ENCODE data around the gene NET1. TPM values are rescaled to one million over a fixed set of nuclear protein-coding genes. Genes with fewer than 3 reads are reported as not detected.

The NET1 gene
- polyA plus RNA-seq, 2 of the 4 experiments (the other 2 are of a cell fraction), result 42.9 to 132 TPM

DNA sequence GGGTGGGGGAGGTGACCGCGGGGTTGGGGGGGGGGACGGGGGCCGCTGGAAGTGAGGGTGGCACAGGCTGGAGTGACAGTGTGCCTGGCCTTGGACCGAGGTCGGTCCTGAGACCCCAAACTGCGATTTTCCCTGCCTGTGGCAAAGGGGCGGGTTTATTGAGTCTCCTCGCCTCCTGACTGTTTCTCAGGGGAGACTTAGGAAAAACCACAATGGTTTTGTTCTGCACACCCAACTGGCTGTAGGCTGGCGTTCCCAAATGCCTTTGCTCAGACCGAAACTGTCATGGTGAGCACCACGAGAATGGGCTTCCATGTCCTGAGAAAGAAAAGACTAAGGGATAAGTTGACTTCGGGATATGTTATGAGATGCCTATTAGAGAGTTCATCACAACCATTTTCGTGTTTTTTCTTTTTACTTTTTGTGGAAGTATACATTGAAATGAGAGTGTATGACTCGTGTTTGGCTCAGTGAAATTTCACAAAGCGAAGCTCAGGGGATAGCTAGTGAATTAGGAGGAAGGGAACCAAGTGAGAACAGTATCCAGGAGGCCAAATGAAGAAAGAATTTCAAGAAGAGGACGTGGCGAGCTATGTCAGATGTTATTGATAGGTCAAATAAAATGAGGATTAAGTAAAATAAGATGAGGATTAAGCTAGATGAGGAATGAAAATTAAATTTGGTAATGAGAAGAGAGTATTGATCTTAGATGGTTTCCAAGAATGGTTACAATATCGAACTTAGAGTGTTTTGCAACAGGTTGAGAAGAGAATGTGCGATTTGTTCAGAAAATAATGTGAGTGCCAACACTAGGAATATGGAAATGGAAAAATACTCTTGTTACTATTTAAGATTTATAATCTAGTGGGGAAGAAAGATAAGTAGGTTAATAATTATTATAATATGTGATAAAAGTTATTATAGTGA is 918 bp downstream of the NET1 start:
- DNase-seq (ENCODE audit: low read depth in 1 of 2, low spot score in 1 of 2) (peak; percentile 31 to 47), FAIRE-seq (no peak), ATAC-seq (peak; percentile 57 to 73)
- ChIA-PET POLR2A (no interaction called here), CTCF (interaction anchor here (1.0 to 1.4 kb wide), 2 partner anchors 210 to 597 kb away, joined by 3 to 4 read pairs; no protein-coding TSS in a partner anchor)
- Histone ChIP-seq H3K27ac (peak overlapping the region; percentile 84 to 87), H3K9me3 (peaks cover 4% of the 10 kb centered on the region; the same call in 1 of the 3 replicates), H3K4me1 (peaks cover 13% of the 10 kb centered on the region), H3K4me3 (peak overlapping the region; percentile 69), H3K4me2 (peak overlapping the region; percentile 56)
- 6% methylated on average over 15 of the region's 20 CpGs for WGBS (ENCODE audit: missing lambda C conversion rate)
- no peak for TF ChIP-seq NR3C1 (IDR thresholded peaks at IDR 0.05)
- 0 out of 5 replicates have a peak, but pooled peaks of 1 of the 2 experiments have one; percentile 3 for TF ChIP-seq JUN (IDR thresholded peaks at IDR 0.05)
- TF ChIP-seq RNF2 (IDR thresholded peaks at IDR 0.05; ENCODE audit: borderline replicate concordance, low read depth), result no peak

DNA sequence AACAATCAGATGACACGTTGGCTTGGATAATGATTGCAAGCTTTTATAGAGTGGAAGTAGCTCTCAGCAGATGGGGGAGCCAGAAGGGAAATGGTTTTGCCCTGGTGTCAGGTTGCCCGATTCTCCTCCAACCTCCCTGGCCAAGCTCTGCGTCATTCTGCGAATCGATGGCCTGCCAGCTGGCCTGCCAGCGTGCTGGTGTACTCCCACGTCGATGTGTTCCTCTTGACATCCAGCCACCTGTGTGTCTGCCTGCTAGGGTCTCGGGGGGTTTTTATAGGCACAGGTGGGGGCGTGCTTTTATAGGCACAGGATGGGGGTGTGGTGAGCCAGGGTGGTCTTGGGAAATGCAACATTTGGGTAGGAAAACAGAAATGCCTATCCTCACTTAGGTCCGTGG is 4.6 kb downstream of the NET1 start:
- H3K4me3 ChIP-seq, result no peak overlapping the region
- DNase-seq (ENCODE audit: low read depth in 1 of 2, low spot score in 1 of 2), result no peak
- WGBS (ENCODE audit: missing lambda C conversion rate), result 96% methylated on average over 11 of the region's 11 CpGs
- H3K9me3 ChIP-seq, result peaks cover 21% of the 10 kb centered on the region
- peaks cover 13% of the 10 kb centered on the region for H3K4me1 ChIP-seq
- ATAC-seq, result no peak
- H3K4me2 ChIP-seq, result no peak overlapping the region
- ChIA-PET POLR2A (no interaction called here), CTCF (interaction anchor here (0.6 to 1.1 kb wide), 4 partner anchors 18 to 559 kb away, joined by 3 to 6 read pairs (median 4); no protein-coding TSS in a partner anchor)
- TF ChIP-seq, protein P1, sequence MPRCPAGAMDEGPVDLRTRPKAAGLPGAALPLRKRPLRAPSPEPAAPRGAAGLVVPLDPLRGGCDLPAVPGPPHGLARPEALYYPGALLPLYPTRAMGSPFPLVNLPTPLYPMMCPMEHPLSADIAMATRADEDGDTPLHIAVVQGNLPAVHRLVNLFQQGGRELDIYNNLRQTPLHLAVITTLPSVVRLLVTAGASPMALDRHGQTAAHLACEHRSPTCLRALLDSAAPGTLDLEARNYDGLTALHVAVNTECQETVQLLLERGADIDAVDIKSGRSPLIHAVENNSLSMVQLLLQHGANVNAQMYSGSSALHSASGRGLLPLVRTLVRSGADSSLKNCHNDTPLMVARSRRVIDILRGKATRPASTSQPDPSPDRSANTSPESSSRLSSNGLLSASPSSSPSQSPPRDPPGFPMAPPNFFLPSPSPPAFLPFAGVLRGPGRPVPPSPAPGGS (IDR thresholded peaks at IDR 0.05), result no peak
- no peak for TF ChIP-seq PHF8 (IDR thresholded peaks at IDR 0.05; ENCODE audit: borderline replicate concordance, low read depth)
- TF ChIP-seq HOXB5 (CRISPR knock-in tag; IDR thresholded peaks at IDR 0.05), result no peak
- TF ChIP-seq HOXB13 (CRISPR knock-in tag; IDR thresholded peaks at IDR 0.05; ENCODE audit: low read depth), result no peak
- no peak for TF ChIP-seq CTCF (IDR thresholded peaks at IDR 0.05)
- TF ChIP-seq TP53 (CRISPR knock-in tag; IDR thresholded peaks at IDR 0.05), result no peak
- TF ChIP-seq CBX2 (IDR thresholded peaks at IDR 0.05; ENCODE audit: borderline replicate concordance, low read depth), result no peak
- TF ChIP-seq MAFK (IDR thresholded peaks at IDR 0.05; ENCODE audit: partially characterized antibody), result no peak
- no peak for TF ChIP-seq POLR2AphosphoS2 (conservative IDR thresholded peaks at IDR 0.05; ENCODE audit: low read length)
- no peak for TF ChIP-seq ATOH8 (CRISPR knock-in tag; IDR thresholded peaks at IDR 0.05; ENCODE audit: low read depth)
- TF ChIP-seq HMGXB4 (CRISPR knock-in tag; IDR thresholded peaks at IDR 0.05; ENCODE audit: borderline replicate concordance), result no peak
- TF ChIP-seq HDAC2 (IDR thresholded peaks at IDR 0.05), result no peak
- TF ChIP-seq RCOR1 (IDR thresholded peaks at IDR 0.05; ENCODE audit: low read depth, low read length), result no peak
- TF ChIP-seq ESRRA (IDR thresholded peaks at IDR 0.05; ENCODE audit: borderline replicate concordance, low read length), result no peak
- no peak overlapping the region for H3K27ac ChIP-seq
- no peak for FAIRE-seq
